GM23248 (cell line): ENCODE results near the gene AP2B1.

Experiments used
- EZH2 ChIP-seq: fragments of 200-600 bp; sonication (generic); IDR thresholded peaks from 2 replicates; pipeline ENCODE4 v1.6.1; 2018; ENCODE audit warnings: antibody characterized with exemption, mild to moderate bottlenecking; ENCODE audit not compliant: insufficient read depth, poor library complexity, severe bottlenecking
- EZH2phosphoT487 ChIP-seq: fragments of 200-600 bp; sonication (generic); IDR thresholded peaks from 2 replicates; pipeline ENCODE4 v1.6.1; 2018; ENCODE audit warnings: antibody characterized with exemption, moderate library complexity, mild to moderate bottlenecking, low read depth; ENCODE audit not compliant: insufficient read depth

DNA sequence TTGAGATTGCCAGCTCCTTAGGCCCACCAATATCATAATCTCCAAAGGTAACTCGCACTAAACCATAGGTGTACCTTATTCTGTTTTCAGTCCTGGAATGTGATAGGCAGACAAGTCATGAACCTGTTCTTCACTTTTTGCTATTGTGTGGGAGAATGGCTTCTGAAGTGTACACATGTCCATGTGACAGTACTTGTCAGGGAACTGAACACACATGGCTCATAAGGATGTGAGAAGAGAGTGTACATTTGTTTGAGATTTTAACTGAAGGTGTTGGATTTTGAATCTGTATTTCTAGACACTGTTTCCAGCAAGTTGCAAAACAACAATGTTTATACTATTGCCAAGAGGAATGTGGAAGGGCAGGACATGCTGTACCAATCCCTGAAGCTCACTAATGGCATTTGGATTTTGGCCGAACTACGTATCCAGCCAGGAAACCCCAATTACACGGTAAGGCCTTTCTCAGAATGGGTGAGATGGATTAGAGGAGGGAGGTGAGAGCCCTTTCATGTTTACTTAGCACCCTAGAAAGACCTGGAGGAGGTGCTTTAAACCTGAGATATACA lies 129.9 kb downstream of the AP2B1 start:
- TF ChIP-seq EZH2 = no peak
- no peak for TF ChIP-seq EZH2phosphoT487
